Thyroid gland (tissue), 4 donors: ENCODE data around the gene FBXL17.

Experiments used
- POLR2A ChIP-seq, 2 donors: fragments of 450-650 bp; IDR thresholded peaks; one replicate each; pipeline ENCODE4 v1.6.1; 2017; ENCODE audit warnings: antibody characterized with exemption in 2 of 2, mild to moderate bottlenecking in 2 of 2, moderate library complexity in 1 of 2
- TF ChIP-seq, protein P1 (sequence below), 6 experiments: fragments of 200-600 bp in 3 of 6; fragments of 450-650 bp in 3 of 6; sonication (generic) in 3 of 6; IDR thresholded peaks; one replicate each; pipeline ENCODE4 v1.5.1; 2016 to 2019; ENCODE audit warnings: antibody characterized with exemption in 6 of 6, mild to moderate bottlenecking in 2 of 6, inconsistent platforms in 1 of 6, moderate library complexity in 1 of 6

DNA sequence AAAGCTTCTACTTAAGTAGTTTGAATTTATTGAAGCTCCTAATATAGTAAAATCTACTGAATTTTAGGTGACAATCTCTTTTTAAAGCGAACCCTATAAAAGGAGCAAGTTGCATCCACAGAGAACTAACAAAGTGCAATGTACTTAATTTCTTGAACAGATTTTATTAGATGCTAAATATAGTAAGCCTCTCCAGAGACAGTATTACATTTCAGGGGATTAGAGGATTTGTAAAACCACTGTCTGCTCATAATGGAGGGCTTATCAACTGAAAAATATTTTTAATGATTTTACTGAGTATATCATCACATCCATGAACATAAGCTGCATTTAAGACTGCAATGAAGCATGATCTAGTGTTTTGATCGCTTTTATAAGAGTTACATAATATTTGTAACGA is 481.2 kb downstream of the FBXL17 start:
- TF ChIP-seq, protein P1, sequence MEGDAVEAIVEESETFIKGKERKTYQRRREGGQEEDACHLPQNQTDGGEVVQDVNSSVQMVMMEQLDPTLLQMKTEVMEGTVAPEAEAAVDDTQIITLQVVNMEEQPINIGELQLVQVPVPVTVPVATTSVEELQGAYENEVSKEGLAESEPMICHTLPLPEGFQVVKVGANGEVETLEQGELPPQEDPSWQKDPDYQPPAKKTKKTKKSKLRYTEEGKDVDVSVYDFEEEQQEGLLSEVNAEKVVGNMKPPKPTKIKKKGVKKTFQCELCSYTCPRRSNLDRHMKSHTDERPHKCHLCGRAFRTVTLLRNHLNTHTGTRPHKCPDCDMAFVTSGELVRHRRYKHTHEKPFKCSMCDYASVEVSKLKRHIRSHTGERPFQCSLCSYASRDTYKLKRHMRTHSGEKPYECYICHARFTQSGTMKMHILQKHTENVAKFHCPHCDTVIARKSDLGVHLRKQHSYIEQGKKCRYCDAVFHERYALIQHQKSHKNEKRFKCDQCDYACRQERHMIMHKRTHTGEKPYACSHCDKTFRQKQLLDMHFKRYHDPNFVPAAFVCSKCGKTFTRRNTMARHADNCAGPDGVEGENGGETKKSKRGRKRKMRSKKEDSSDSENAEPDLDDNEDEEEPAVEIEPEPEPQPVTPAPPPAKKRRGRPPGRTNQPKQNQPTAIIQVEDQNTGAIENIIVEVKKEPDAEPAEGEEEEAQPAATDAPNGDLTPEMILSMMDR (IDR thresholded peaks at IDR 0.05), result no peak
- no peak for TF ChIP-seq POLR2A (IDR thresholded peaks at IDR 0.05)
